ENCODE results near the gene EIF3L. TPM values are rescaled to one million over a fixed set of nuclear protein-coding genes. Genes with fewer than 3 reads are reported as not detected.

The EIF3L gene
- total RNA-seq, 1 donor from 2014 or later = 325 TPM

DNA sequence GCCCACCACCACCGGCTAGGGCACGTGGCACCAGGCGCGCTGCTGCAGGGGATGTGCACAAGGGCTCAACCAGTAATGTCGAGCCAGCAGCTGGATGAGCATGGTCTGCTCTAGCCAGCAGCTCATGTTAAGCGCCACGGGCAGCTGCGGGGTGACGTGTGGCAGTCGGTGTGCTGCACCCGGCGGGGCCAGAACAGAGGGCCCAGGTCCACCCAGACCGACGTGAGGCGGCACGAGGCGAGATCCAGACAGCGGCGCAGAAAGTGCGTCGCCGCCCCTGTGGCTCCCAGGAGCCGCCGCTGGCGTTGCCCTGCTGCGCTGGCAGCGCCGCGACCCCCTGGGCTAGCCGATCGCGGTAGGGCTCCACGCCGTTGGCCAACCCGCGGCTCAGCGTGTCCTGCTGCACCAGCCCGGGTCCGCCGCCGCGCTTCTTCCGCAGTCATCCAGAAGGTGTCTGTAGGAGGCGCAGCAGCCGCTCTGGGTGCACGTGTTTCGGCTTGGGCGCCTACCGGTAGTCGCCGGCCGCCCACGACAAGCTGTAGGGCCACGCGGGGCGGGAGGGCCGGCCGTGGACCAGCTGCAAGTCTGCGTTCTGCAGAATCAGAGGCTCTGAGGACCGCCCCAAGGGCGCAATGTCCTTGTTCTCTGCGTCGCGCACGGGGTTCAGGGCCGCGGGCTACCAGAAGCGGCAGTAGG is 30.7 kb upstream of the EIF3L start:
- Mint-ChIP-seq H3K27ac (ENCODE audit: unreplicated experiment) (no peak overlapping the region), H3K4me3 (ENCODE audit: unreplicated experiment) (peak overlapping the region; percentile 55)
- DNase-seq (ENCODE audit: low spot score) = peak; percentile 91

DNA sequence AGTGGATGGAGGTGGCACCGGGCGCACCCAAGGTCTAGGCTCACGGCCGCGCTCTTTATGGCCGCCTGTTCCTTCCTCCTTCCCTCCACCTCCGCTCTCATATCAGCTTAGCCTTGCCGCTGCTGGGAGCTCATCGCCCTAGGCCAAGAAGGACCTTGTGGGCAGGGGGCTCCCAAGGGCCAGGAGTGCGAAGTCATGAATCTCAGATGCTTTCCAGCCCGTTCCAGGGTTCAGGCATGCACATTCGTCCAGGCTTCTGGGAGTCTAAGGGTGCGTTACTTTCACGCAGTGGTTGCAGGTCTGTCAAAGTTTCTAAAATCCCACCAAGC is 30.1 kb upstream of the EIF3L start:
- Mint-ChIP-seq H3K4me3 (ENCODE audit: unreplicated experiment) (no peak overlapping the region), H3K9me3 (ENCODE audit: low read depth) (no peaks in the 10 kb centered on the region), H3K36me3 (ENCODE audit: low read depth) (peaks cover 8% of the 10 kb centered on the region), H3K27me3 (ENCODE audit: low read depth) (peaks cover 4% of the 10 kb centered on the region), H3K27ac (ENCODE audit: unreplicated experiment) (no peak overlapping the region), H3K4me1 (ENCODE audit: low read depth) (peaks cover 12% of the 10 kb centered on the region)
- DNase-seq (ENCODE audit: low spot score) = no peak
- TF ChIP-seq, protein P1, sequence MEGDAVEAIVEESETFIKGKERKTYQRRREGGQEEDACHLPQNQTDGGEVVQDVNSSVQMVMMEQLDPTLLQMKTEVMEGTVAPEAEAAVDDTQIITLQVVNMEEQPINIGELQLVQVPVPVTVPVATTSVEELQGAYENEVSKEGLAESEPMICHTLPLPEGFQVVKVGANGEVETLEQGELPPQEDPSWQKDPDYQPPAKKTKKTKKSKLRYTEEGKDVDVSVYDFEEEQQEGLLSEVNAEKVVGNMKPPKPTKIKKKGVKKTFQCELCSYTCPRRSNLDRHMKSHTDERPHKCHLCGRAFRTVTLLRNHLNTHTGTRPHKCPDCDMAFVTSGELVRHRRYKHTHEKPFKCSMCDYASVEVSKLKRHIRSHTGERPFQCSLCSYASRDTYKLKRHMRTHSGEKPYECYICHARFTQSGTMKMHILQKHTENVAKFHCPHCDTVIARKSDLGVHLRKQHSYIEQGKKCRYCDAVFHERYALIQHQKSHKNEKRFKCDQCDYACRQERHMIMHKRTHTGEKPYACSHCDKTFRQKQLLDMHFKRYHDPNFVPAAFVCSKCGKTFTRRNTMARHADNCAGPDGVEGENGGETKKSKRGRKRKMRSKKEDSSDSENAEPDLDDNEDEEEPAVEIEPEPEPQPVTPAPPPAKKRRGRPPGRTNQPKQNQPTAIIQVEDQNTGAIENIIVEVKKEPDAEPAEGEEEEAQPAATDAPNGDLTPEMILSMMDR (IDR thresholded peaks at IDR 0.05) = no peak

More for the DNA sequence above, 30.7 kb upstream of the EIF3L start:
- Mint-ChIP-seq H3K36me3 (ENCODE audit: low read depth) (peaks cover 8% of the 10 kb centered on the region), H3K27me3 (ENCODE audit: low read depth) (peaks cover 4% of the 10 kb centered on the region), H3K9me3 (ENCODE audit: low read depth) (no peaks in the 10 kb centered on the region), H3K4me1 (ENCODE audit: low read depth) (peaks cover 12% of the 10 kb centered on the region)
- TF ChIP-seq, protein P1 (IDR thresholded peaks at IDR 0.05) = peak; percentile 64

DNA sequence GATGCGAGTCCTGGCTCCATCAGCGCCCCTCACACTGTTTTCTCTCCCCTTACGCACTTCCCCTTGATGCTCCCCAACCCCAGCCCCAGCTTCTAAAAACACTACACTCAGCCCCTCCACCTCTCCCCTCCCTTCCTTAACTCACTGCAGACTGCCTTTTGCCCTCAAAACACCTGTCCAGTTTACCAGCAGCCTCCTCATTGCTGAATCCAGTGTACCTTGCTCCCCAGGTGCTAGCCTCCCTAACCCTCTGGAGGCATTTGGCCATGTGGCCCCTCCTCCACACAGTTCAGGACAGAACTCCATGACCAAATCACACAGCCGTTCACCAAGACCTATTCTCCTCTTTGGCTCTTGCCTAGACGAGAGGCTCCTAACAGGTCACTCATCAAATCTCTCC is 28.9 kb upstream of the EIF3L start:
- H3K27me3 Mint-ChIP-seq (ENCODE audit: low read depth) = peaks cover 4% of the 10 kb centered on the region
- H3K27ac Mint-ChIP-seq (ENCODE audit: unreplicated experiment) = no peak overlapping the region
- peaks cover 14% of the 10 kb centered on the region for H3K4me1 Mint-ChIP-seq (ENCODE audit: low read depth)
- no peak for DNase-seq (ENCODE audit: low spot score)
- H3K36me3 Mint-ChIP-seq (ENCODE audit: low read depth) = peaks cover 6% of the 10 kb centered on the region
- H3K4me3 Mint-ChIP-seq (ENCODE audit: unreplicated experiment) = no peak overlapping the region
- H3K9me3 Mint-ChIP-seq (ENCODE audit: low read depth) = no peaks in the 10 kb centered on the region
- TF ChIP-seq, protein P1 (IDR thresholded peaks at IDR 0.05) = no peak

DNA sequence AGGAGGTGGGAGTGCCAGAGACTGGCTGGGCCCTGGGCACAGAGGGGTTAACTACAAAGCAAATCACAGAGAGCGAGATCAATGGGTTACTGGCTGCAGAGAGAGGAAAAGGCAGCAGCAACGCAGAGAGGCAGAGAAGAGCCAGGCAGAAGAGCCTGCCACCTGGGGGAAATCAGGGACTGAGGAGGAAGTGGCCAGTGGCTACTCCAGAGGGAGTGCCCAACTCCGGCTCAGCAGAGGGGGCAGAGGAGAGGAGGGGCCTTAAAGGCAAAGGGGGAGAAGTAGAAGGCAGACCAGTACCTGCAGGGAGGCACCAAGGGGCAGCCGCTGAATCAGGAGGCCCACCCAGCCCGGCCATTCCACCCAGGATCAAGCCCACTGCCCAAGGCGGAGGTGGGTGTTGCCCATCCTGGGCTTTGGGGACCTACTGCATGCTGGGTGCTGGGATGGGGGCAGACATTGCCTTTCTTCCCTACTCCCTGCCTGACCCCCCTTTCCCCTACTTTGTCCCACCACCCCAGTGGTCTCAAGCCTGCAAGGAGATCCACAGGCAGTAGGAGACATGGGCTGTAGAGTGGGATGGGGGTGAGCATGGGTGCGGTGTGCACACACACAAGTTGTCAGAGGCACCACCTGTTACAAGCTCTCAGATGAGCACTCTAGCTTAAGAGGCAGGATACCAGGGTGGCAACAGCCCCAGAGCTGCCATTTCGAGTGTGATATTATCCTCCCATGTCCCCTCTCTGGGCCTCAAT is 27.0 kb upstream of the EIF3L start:
- Mint-ChIP-seq H3K27ac (ENCODE audit: unreplicated experiment) (no peak overlapping the region), H3K4me3 (ENCODE audit: unreplicated experiment) (no peak overlapping the region), H3K27me3 (ENCODE audit: low read depth) (peaks cover 4% of the 10 kb centered on the region)

More for the DNA sequence above, 27.0 kb upstream of the EIF3L start:
- H3K4me1 Mint-ChIP-seq (ENCODE audit: low read depth) = peaks cover 20% of the 10 kb centered on the region
- H3K9me3 Mint-ChIP-seq (ENCODE audit: low read depth) = no peaks in the 10 kb centered on the region
- H3K36me3 Mint-ChIP-seq (ENCODE audit: low read depth) = peaks cover 3% of the 10 kb centered on the region
- TF ChIP-seq, protein P1 (IDR thresholded peaks at IDR 0.05) = no peak
- no peak for DNase-seq (ENCODE audit: low spot score)

All from chondrocyte (in vitro differentiated cells).